Chondrocyte (in vitro differentiated cells): ENCODE measurements around the gene MYRFL. TPM values are rescaled to one million over a fixed set of nuclear protein-coding genes. Genes with fewer than 3 reads are reported as not detected.

ENCODE experiments used
- DNase-seq: peaks from one replicate; pipeline ENCODE4 v3.0.0; 2021; ENCODE audit warnings: mixed read lengths, low spot score
- H3K27ac Mint-ChIP-seq: one replicate; pipeline ENCODE4 v1.8.0; 2021; ENCODE audit warnings: mild to moderate bottlenecking, moderate library complexity, mixed read lengths; ENCODE audit not compliant: unreplicated experiment
- H3K27me3 Mint-ChIP-seq: 2 replicates; pipeline ENCODE4 v1.8.0; 2021; ENCODE audit warnings: low read depth, mixed read lengths
- H3K36me3 Mint-ChIP-seq: 2 replicates; pipeline ENCODE4 v1.8.0; 2021; ENCODE audit warnings: low read depth, mixed read lengths
- H3K4me1 Mint-ChIP-seq: 2 replicates; pipeline ENCODE4 v1.8.0; 2021; ENCODE audit warnings: low read depth, mild to moderate bottlenecking, mixed read lengths
- H3K4me3 Mint-ChIP-seq: one replicate; pipeline ENCODE4 v1.8.0; 2021; ENCODE audit warnings: mild to moderate bottlenecking, moderate library complexity, mixed read lengths; ENCODE audit not compliant: unreplicated experiment
- H3K9me3 Mint-ChIP-seq: 2 replicates; pipeline ENCODE4 v1.8.0; 2021; ENCODE audit warnings: low read depth, mixed read lengths
- total RNA-seq: library from RNA; stranded (reverse); gene quantifications from 3 replicates; pipeline ENCODE4 v1.2.1, GENCODE V29; 2021
- TF ChIP-seq, protein P1 (sequence below): fragments of 200-600 bp; sonication (generic); IDR thresholded peaks from 2 replicates; pipeline ENCODE4 v1.5.0; 2021; ENCODE audit warnings: antibody characterized with exemption, mild to moderate bottlenecking, moderate library complexity

The MYRFL gene
- total RNA-seq, 1 donor from 2014 or later, result 0.35 TPM

DNA sequence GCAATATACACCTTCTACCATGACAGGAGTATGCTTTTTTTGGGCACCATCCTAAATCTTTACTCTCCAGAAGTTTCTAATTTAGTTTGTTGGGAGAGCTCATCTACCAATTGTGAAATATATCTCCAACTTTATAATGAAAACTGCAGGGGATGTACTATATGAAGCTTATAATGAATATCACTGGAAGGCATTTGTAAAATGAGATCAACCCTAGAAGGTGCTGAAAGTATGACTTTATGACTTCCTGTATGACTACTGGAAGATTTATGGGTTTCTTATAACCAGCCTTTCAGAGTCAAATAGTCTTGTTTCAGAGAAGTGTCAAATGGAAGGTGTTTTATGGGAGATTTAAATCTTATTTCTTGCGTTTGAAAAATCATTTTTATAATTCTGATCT lies 122.9 kb downstream of the MYRFL start:
- Mint-ChIP-seq H3K27me3 (no peaks in the 10 kb centered on the region), H3K27ac (no peak overlapping the region), H3K36me3 (peaks cover 2% of the 10 kb centered on the region), H3K9me3 (peaks cover 9% of the 10 kb centered on the region), H3K4me1 (peaks cover 3% of the 10 kb centered on the region), H3K4me3 (no peak overlapping the region)
- no peak for DNase-seq
- TF ChIP-seq, protein P1, sequence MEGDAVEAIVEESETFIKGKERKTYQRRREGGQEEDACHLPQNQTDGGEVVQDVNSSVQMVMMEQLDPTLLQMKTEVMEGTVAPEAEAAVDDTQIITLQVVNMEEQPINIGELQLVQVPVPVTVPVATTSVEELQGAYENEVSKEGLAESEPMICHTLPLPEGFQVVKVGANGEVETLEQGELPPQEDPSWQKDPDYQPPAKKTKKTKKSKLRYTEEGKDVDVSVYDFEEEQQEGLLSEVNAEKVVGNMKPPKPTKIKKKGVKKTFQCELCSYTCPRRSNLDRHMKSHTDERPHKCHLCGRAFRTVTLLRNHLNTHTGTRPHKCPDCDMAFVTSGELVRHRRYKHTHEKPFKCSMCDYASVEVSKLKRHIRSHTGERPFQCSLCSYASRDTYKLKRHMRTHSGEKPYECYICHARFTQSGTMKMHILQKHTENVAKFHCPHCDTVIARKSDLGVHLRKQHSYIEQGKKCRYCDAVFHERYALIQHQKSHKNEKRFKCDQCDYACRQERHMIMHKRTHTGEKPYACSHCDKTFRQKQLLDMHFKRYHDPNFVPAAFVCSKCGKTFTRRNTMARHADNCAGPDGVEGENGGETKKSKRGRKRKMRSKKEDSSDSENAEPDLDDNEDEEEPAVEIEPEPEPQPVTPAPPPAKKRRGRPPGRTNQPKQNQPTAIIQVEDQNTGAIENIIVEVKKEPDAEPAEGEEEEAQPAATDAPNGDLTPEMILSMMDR, result no peak

DNA sequence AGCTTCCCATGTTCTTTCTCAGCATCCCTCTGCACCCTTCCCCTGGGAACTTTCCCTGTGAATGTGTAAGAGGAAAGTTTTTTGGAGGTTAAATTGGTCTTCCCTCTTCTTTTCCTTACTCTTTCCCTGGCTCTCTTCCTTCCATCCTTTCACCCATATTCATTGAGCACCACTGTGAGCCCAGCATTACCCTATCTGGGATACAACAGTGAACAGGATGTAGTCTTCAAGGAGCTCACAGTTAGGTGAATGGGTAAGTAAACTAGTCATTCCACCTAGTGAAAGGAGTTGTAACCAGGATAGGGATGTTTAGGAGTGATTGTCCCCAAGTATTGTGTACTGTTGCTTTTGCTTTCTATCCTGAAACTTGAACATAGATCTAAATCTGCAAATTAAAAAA lies 123.8 kb downstream of the MYRFL start:
- peaks cover 9% of the 10 kb centered on the region for H3K9me3 Mint-ChIP-seq
- no peak overlapping the region for H3K27ac Mint-ChIP-seq
- no peaks in the 10 kb centered on the region for H3K27me3 Mint-ChIP-seq
- peaks cover 2% of the 10 kb centered on the region for H3K36me3 Mint-ChIP-seq
- DNase-seq, result no peak
- H3K4me3 Mint-ChIP-seq, result no peak overlapping the region
- TF ChIP-seq, protein P1, result no peak
- peaks cover 3% of the 10 kb centered on the region for H3K4me1 Mint-ChIP-seq

DNA sequence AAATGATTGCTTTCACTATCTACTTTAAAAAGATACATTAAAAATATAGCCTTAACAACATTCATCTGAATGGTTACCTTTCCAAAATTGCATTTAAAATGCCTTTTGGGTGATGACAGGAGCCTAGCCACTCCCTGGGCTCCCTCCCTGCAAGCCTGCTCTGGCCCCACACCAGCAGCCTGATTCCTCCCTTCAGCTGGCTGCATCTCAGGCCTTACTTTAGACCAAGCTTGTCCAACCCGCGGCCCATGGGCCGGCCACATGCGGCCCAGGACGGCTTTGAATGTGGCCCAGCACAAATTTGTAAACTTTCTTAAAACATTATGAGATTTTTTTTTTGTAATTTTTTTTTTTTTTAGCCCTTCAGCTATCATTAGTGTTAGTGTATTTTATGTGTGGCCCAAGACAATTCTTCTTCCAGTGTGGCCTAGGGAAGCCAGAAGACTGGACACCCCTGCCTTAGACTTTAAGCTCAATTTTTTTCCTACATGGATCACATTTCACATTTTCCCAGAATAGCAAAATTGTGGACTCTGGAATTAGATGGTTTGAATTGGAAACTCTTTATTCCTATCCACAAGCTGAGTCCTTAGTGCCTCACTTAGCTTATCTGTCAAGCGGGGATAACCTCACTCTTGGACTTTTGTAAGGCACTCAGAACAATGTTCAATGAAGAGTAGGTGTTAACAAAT lies 124.4 kb downstream of the MYRFL start:
- Mint-ChIP-seq H3K27ac (no peak overlapping the region), H3K27me3 (no peaks in the 10 kb centered on the region), H3K9me3 (peaks cover 9% of the 10 kb centered on the region), H3K4me1 (peaks cover 3% of the 10 kb centered on the region), H3K36me3 (peaks cover 2% of the 10 kb centered on the region), H3K4me3 (no peak overlapping the region)
- DNase-seq, result no peak
- TF ChIP-seq, protein P1, result no peak

DNA sequence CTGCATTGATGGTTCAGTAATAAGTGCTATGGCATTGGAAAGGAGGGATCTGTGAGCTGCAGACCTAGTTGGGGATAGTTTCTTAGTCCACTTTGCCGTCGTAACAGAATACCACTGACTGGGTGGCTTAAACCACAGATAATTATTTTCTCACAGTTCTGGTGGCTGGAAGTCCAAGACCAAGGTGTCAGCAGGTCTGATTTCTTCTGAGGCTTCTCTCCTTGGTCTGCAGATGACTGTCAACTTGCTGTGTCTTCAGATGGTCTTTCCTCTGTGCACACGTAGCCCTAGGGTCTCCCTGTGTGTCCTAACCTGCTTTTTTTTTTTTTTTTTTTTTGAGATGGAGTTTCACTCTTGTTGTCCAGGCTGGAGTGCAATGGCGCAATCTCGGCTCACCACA lies 126.1 kb downstream of the MYRFL start:
- H3K4me3 Mint-ChIP-seq, result no peak overlapping the region
- H3K9me3 Mint-ChIP-seq, result peaks cover 9% of the 10 kb centered on the region

DNA sequence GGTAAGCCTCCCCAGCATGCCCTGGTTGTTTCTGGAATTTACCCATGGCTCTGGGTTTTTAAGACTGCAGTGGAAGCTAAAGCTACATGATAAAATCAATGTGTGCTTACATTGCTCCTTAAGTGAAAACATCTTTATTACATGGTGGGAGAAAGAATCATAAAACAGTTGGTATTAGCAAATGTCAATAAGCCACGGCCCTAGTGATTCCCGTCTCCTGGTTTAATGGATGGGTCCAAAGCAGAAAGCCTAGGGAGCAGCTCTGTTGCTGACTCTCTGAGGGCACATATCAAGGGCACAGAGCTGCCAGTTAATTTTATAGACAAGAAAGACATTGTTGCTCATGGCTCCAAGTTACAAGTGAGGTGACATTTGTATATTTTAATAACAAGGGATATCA lies 127.9 kb downstream of the MYRFL start:
- H3K4me3 Mint-ChIP-seq, result no peak overlapping the region
- no peaks in the 10 kb centered on the region for H3K36me3 Mint-ChIP-seq
- TF ChIP-seq, protein P1, result no peak
- no peak overlapping the region for H3K27ac Mint-ChIP-seq
- no peak for DNase-seq
- peaks cover 2% of the 10 kb centered on the region for H3K4me1 Mint-ChIP-seq
- H3K9me3 Mint-ChIP-seq, result peaks cover 9% of the 10 kb centered on the region
- no peaks in the 10 kb centered on the region for H3K27me3 Mint-ChIP-seq

More for the DNA sequence above, 126.1 kb downstream of the MYRFL start:
- H3K4me1 Mint-ChIP-seq, result peaks cover 3% of the 10 kb centered on the region
- H3K27me3 Mint-ChIP-seq, result no peaks in the 10 kb centered on the region
- no peak overlapping the region for H3K27ac Mint-ChIP-seq
- H3K36me3 Mint-ChIP-seq, result peaks cover 2% of the 10 kb centered on the region
- TF ChIP-seq, protein P1, result no peak
- DNase-seq, result no peak
